Activated CD4-positive, alpha-beta T cell treated with anti-CD3 and anti-CD28 coated beads, Interleukin-2, Interleukin-4, amounts not matched to agents 100 ng/mL and 50 ng/mL, durations not matched to agents 16 hours and 8 hours (primary cell): ENCODE data around the gene H2BK1.

Source experiments
- DNase-seq: peaks from one replicate; pipeline ENCODE4 v3.0.0-alpha.2; 2020; ENCODE audit warnings: low spot score

H2BK1 gene

GRCh38 chr7:151178236-151178635 lies 32.1 kb downstream of the H2BK1 start:
- DNase-seq = no peak

GRCh38 chr7:151177310-151177709 lies 33.0 kb downstream of the H2BK1 start:
- DNase-seq = no peak

- DNase-seq = no peak
These were observed 33.9 kb downstream of the H2BK1 start for GRCh38 chr7:151176401-151176800.

GRCh38 chr7:151175793-151176311 lies 34.4 kb downstream of the H2BK1 start:
- DNase-seq = no peak

GRCh38 chr7:151175047-151175792 lies 35.1 kb downstream of the H2BK1 start:
- no peak for DNase-seq

- peak; percentile 11 for DNase-seq
These were observed 35.8 kb downstream of the H2BK1 start for GRCh38 chr7:151174246-151175046.

GRCh38 chr7:151173386-151174245 lies 36.7 kb downstream of the H2BK1 start:
- DNase-seq = no peak

- peak; percentile 81 for DNase-seq
These were observed 37.8 kb downstream of the H2BK1 start for GRCh38 chr7:151172273-151173141.

- DNase-seq = no peak
These were observed 41.5 kb downstream of the H2BK1 start for GRCh38 chr7:151168787-151169162.

- DNase-seq = peak; percentile 44
These were observed 42.1 kb downstream of the H2BK1 start for GRCh38 chr7:151168003-151168786.

GRCh38 chr7:151167197-151167961 lies 42.9 kb downstream of the H2BK1 start, which contains the start of gene GBX1:
GBX1 (minus strand) TSS chr7:151167694; CDS start chr7:151167548, 146 bp downstream.
- DNase-seq = no peak

GRCh38 chr7:151166629-151167196 lies 43.6 kb downstream of the H2BK1 start:
- DNase-seq = no peak

- DNase-seq = no peak
These were observed 48.5 kb downstream of the H2BK1 start for GRCh38 chr7:151161757-151162156.
